Endothelial cell of umbilical vein (primary cell): ENCODE measurements around the gene ATP6V0A4. TPM values are rescaled to one million over a fixed set of nuclear protein-coding genes. Genes with fewer than 3 reads are reported as not detected.

Experiments used
- BruUV-seq: library from RNA; stranded (reverse); fragments of 400-500 nt; replicated peaks from 2 replicates; lab custom pipeline; 2021; lab: Mats Ljungman, UMichigan
- CTCF ChIA-PET: fragments of 300-600, 350-600 bp; sonication (Branson Sonifier 250); formaldehyde crosslinking; loops from one replicate; lab custom pipeline; 2021; ENCODE audit warnings: antibody characterized with exemption, inconsistent platforms; lab: Charles Lee
- POLR2A ChIA-PET: fragments of 300-600, 350-600 bp; sonication (Branson Sonifier 250); formaldehyde crosslinking; loops from one replicate; lab custom pipeline; 2021; ENCODE audit warnings: antibody characterized with exemption, inconsistent platforms; lab: Charles Lee
- DNase-seq: peaks from one replicate; pipeline ENCODE4 v3.0.0-alpha.2; 2011; ENCODE audit warnings: low read depth, low spot score
- FAIRE-seq: peaks from 2 replicates; lab custom pipeline; 2011; peaks lifted over from hg19 to GRCh38; lab: Jason Lieb, UNC
- H2AFZ ChIP-seq: 2 replicates; pipeline ENCODE4 v1.6.0; 2012; ENCODE audit warnings: low read depth, low read length, control low read depth, inconsistent platforms
- H3K27ac ChIP-seq: 2 replicates; pipeline ENCODE4 v1.5.1; 2011; ENCODE audit warnings: low read depth, mild to moderate bottlenecking, control low read depth, low read length, moderate library complexity; ENCODE audit not compliant: insufficient read depth
- H3K27me3 ChIP-seq, 2 experiments: 2 replicates each; pipeline versions ENCODE4 v1.6.0 to v1.6.1; 2011; ENCODE audit warnings: low read length in 2 of 2, mixed read lengths in 1 of 2; ENCODE audit not compliant: control insufficient read depth in 2 of 2, insufficient read depth in 2 of 2
- H3K36me3 ChIP-seq, 2 experiments: 2 replicates in 1 of 2; 3 replicates in 1 of 2; pipeline ENCODE4 v1.5.1; 2011; ENCODE audit warnings: low read length in 2 of 2, mild to moderate bottlenecking in 1 of 2, moderate library complexity in 1 of 2; ENCODE audit not compliant: control insufficient read depth in 2 of 2, insufficient read depth in 2 of 2; ENCODE audit errors: extremely low read depth in 1 of 2
- H3K4me1 ChIP-seq: 3 replicates; pipeline ENCODE4 v1.5.1; 2011; ENCODE audit warnings: mild to moderate bottlenecking, low read length; ENCODE audit not compliant: control insufficient read depth, insufficient read depth; ENCODE audit errors: extremely low read depth
- H3K4me2 ChIP-seq: 2 replicates; pipeline ENCODE4 v1.6.1; 2011; ENCODE audit warnings: low read length, control low read depth, mixed read lengths; ENCODE audit not compliant: insufficient read depth
- H3K4me3 ChIP-seq, 3 experiments: fragments of 200-600 bp in 1 of 3; sonication (generic), shearing (Covaris generic) in 1 of 3; replicated peaks in 1 of 3; 2 replicates each; pipeline ENCODE4 v1.5.1; 2011 to 2016; ENCODE audit warnings: control low read depth in 3 of 3, low read length in 3 of 3, mild to moderate bottlenecking in 2 of 3, inconsistent platforms in 1 of 3, low read depth in 1 of 3, moderate library complexity in 1 of 3; ENCODE audit not compliant: insufficient read depth in 1 of 3
- H3K79me2 ChIP-seq: 2 replicates; pipeline ENCODE4 v1.6.0; 2012; ENCODE audit warnings: low read length, inconsistent platforms; ENCODE audit not compliant: control insufficient read depth, insufficient read depth
- H3K9ac ChIP-seq: replicated peaks from 2 replicates; pipeline ENCODE3; 2011; ENCODE audit warnings: low read length, control low read depth; ENCODE audit not compliant: insufficient read depth; ENCODE audit errors: extremely low read depth
- H3K9me1 ChIP-seq: replicated peaks from 3 replicates; pipeline ENCODE4 v1.6.0; 2011; ENCODE audit warnings: mild to moderate bottlenecking, low read length; ENCODE audit not compliant: control insufficient read depth, insufficient read depth; ENCODE audit errors: extremely low read depth
- H3K9me3 ChIP-seq: replicated peaks from 2 replicates; pipeline ENCODE4 v1.5.1; 2012; ENCODE audit warnings: low read length, inconsistent platforms; ENCODE audit not compliant: control insufficient read depth, insufficient read depth
- H4K20me1 ChIP-seq: replicated peaks from 2 replicates; pipeline ENCODE3; 2011; ENCODE audit warnings: mild to moderate bottlenecking, low read length; ENCODE audit not compliant: control insufficient read depth, insufficient read depth; ENCODE audit errors: extremely low read depth
- CTCF ChIP-seq, 2 donors: IDR thresholded peaks; 1 replicate in 1 of 2; 2 replicates in 1 of 2; pipeline ENCODE4 v1.5.1; 2011; ENCODE audit warnings: low read length in 2 of 2, mild to moderate bottlenecking in 2 of 2, moderate library complexity in 2 of 2, control low read depth in 1 of 2, inconsistent platforms in 1 of 2, low read depth in 1 of 2; ENCODE audit not compliant: insufficient read depth in 1 of 2; ENCODE audit errors: extremely low read depth in 1 of 2
- EZH2 ChIP-seq: IDR thresholded peaks from 2 replicates; pipeline ENCODE4 v1.6.1; 2012; ENCODE audit warnings: borderline replicate concordance, low read depth, mild to moderate bottlenecking, moderate library complexity, low read length, inconsistent platforms; ENCODE audit not compliant: severe bottlenecking
- FOS ChIP-seq: IDR thresholded peaks from 2 replicates; pipeline ENCODE4 v1.6.1; 2011; ENCODE audit warnings: mild to moderate bottlenecking, low read length, moderate library complexity, borderline replicate concordance; ENCODE audit not compliant: insufficient read depth
- GATA2 ChIP-seq: IDR thresholded peaks from 2 replicates; pipeline ENCODE4 v1.7.0; 2011; ENCODE audit warnings: low read depth, mild to moderate bottlenecking, moderate library complexity, mixed read lengths, low read length; ENCODE audit not compliant: insufficient read length, insufficient read depth
- JUN ChIP-seq: IDR thresholded peaks from 2 replicates; pipeline ENCODE4 v1.6.1; 2011; ENCODE audit warnings: borderline replicate concordance, low read depth; ENCODE audit not compliant: insufficient read length, insufficient read depth
- MAX ChIP-seq: IDR thresholded peaks from 2 replicates; pipeline ENCODE4 v1.6.1; 2011; ENCODE audit not compliant: insufficient read depth, insufficient read length
- MYC ChIP-seq: IDR thresholded peaks from one replicate; pipeline ENCODE4 v1.6.1; 2011; ENCODE audit warnings: mild to moderate bottlenecking, low read depth, low read length
- POLR2A ChIP-seq: IDR thresholded peaks from 2 replicates; pipeline ENCODE4 v1.6.1; 2012; ENCODE audit warnings: low read depth, mild to moderate bottlenecking, control low read depth, low read length
- POLR2AphosphoS5 ChIP-seq: IDR thresholded peaks from 2 replicates; pipeline ENCODE4 v1.6.1; 2012; ENCODE audit warnings: low read depth, mild to moderate bottlenecking, control low read depth, low read length, moderate library complexity; ENCODE audit not compliant: insufficient read depth
- dilution Hi-C: fragments of 300-500 bp; cut with MboI; formaldehyde crosslinking; loops from one replicate; pipeline ENCODE4 v1.15.0; 2019; ENCODE audit warnings: low sequenced_read_pairs; ENCODE audit not compliant: extremely low pct_ligation_motif_present
- intact Hi-C: fragments of 100-400 bp; cut with micrococcal nuclease; formaldehyde crosslinking; loops from one replicate; pipeline ENCODE4 v1.10.0; 2022
- polyA plus RNA-seq, 4 experiments: library from polyadenylated mRNA; depleted of rRNA in 3 of 4; stranded (reverse) in 3 of 4; unstranded in 1 of 4; fragments of >200 nt; gene quantifications; 2 replicates each; pipeline versions ENCODE4 v1.2.1 to v1.2.3, GENCODE V29; 2011 to 2012; ENCODE audit warnings: missing spikeins in 1 of 4
- total RNA-seq: library from RNA; stranded (reverse); gene quantifications from 2 replicates; pipeline ENCODE4 v1.2.3, GENCODE V29; 2021

ATP6V0A4 gene
- total and polyA plus RNA-seq, 2 donors (not counting 3 experiments of a cell fraction or from before 2014, with no cell fraction given), result 0.07 to 0.24 TPM

- TF ChIP-seq MYC, result no peak
- CTCF ChIA-PET, result interaction anchor here (1.7 to 4.4 kb wide), 3 partner anchors 17 to 1134 kb away, joined by 8 to 345 read pairs (median 19); no protein-coding TSS in a partner anchor
- no peaks in the 10 kb centered on the region for H3K4me1 ChIP-seq
- no peak overlapping the region for H2AFZ ChIP-seq
- H3K9me1 ChIP-seq, result no peaks in the 10 kb centered on the region
- no peak overlapping the region for H3K4me3 ChIP-seq
- no TSS peak for BruUV-seq
- POLR2A ChIA-PET, result no interaction called here
- no peak overlapping the region for H3K4me2 ChIP-seq
- no peaks in the 10 kb centered on the region for H3K27me3 ChIP-seq
- dilution Hi-C loops (no loop called here), intact Hi-C loops (loop anchor here (5.0 kb wide), 1 partner anchor 1133 kb away; no protein-coding TSS in a partner anchor)
- H3K9ac ChIP-seq, result no peak overlapping the region
- FAIRE-seq, result no peak
- no peaks in the 10 kb centered on the region for H3K36me3 ChIP-seq
- H3K9me3 ChIP-seq, result no peaks in the 10 kb centered on the region
- no peaks in the 10 kb centered on the region for H3K79me2 ChIP-seq
- no peak for DNase-seq
- H4K20me1 ChIP-seq, result no peaks in the 10 kb centered on the region
- no peak overlapping the region for H3K27ac ChIP-seq
These were observed 58.1 kb downstream of the ATP6V0A4 start for GRCh38 chr7:138739859-138740258.

GRCh38 chr7:138738551-138739335 is 59.3 kb downstream of the ATP6V0A4 start:
- H3K79me2 ChIP-seq, result no peaks in the 10 kb centered on the region
- no peak overlapping the region for H3K4me2 ChIP-seq
- FAIRE-seq, result peak; percentile 96
- no peak overlapping the region for H3K27ac ChIP-seq
- intact Hi-C loops, result loop anchor here (1.0 to 5.0 kb wide), 6 partner anchors 278 to 1131 kb away; partner anchors contain the start of gene TRIM24
- TF ChIP-seq FOS (no peak), GATA2 (no peak), MAX (no peak), POLR2AphosphoS5 (no peak), EZH2 (no peak), POLR2A (no peak), MYC (no peak), CTCF (IDR thresholded peaks at IDR 0.05; ENCODE audit: extremely low read depth in 1 of 2, insufficient read depth in 1 of 2, low read depth in 1 of 2, low read length in 2 of 2) (peak; percentile 89 to 96), JUN (no peak)
- DNase-seq, result peak; percentile 89
- H3K9ac ChIP-seq, result no peak overlapping the region
- ChIA-PET CTCF (interaction anchor here (0.6 to 4.4 kb wide), 61 partner anchors 10 to 1133 kb away, joined by 3 to 345 read pairs (median 4); partner anchors contain the start of genes CREB3L2 and TRIM24), POLR2A (interaction anchor here (0.6 to 1.1 kb wide), 2 partner anchors 229 to 577 kb away, joined by 3 to 7 read pairs; no protein-coding TSS in a partner anchor)
- no peaks in the 10 kb centered on the region for H3K27me3 ChIP-seq
- no peaks in the 10 kb centered on the region for H3K9me3 ChIP-seq
- no peaks in the 10 kb centered on the region for H3K4me1 ChIP-seq
- no peak overlapping the region for H3K4me3 ChIP-seq
- no peaks in the 10 kb centered on the region for H3K9me1 ChIP-seq
- peak overlapping the region; percentile 16 for H2AFZ ChIP-seq
- no TSS peak for BruUV-seq
- no peaks in the 10 kb centered on the region for H4K20me1 ChIP-seq
- dilution Hi-C loops, result no loop called here
- H3K36me3 ChIP-seq, result no peaks in the 10 kb centered on the region
